ENCODE measurements around the gene PALMD. TPM values are rescaled to one million over a fixed set of nuclear protein-coding genes. Genes with fewer than 3 reads are reported as not detected.

The PALMD gene
- total RNA-seq, 2 experiments from 2014 or later: not detected

DNA sequence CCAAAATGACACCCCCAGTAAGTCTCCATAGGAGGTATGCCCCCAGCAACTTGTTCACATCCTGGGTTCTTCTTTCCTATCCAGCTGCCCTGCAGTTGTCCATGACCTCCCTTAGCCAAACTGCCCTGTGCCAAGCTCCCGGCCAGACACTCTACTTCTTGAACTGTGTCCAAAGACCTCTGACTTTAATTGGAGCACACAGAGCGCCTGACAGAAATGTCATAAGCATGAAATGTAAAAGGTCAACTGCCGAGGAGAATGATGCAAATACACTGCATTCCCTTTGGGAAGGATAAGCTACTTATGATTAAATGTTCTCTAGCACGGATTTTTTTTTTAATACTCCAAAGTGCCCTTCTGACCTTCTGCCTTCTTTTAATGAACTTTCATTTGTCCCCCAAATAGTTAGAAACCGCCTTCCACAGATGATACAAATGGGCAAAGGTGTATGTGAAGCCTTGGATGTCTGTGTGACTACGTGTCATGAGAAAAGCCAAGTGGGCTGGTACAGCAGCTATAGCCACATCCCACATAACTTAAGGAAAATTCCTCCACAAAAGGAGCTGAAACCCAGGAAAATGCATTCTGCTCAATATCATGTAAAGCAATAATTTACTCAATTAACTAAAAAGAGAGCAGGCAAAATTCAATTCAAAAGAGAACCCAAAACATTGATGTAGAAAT is 26.8 kb downstream of the PALMD start:
- Histone ChIP-seq H3K4me1 (ENCODE audit: insufficient read depth, low read length) (no peaks in the 10 kb centered on the region), H3K4me3 (ENCODE audit: low read length) (no peak overlapping the region), H3K9me3 (ENCODE audit: control insufficient read depth in 1 of 2, insufficient read depth in 1 of 2, low read length in 2 of 2) (no peaks in the 10 kb centered on the region), H3K27me3 (ENCODE audit: control insufficient read depth in 1 of 2, insufficient read depth in 2 of 2, low read length in 2 of 2) (peaks cover 0 to 9% of the 10 kb centered on the region in 2 experiments), H3K27ac (ENCODE audit: low read depth in 1 of 2, low read length in 2 of 2) (no peak overlapping the region), H3K36me3 (ENCODE audit: insufficient read depth, low read length) (no peaks in the 10 kb centered on the region)
- H3K4me3 Mint-ChIP-seq: no peak overlapping the region
- no peak for ATAC-seq (ENCODE audit: poor library complexity)
- H3K36me3 Mint-ChIP-seq (ENCODE audit: low read depth): no peaks in the 10 kb centered on the region
- TF ChIP-seq, protein P1, sequence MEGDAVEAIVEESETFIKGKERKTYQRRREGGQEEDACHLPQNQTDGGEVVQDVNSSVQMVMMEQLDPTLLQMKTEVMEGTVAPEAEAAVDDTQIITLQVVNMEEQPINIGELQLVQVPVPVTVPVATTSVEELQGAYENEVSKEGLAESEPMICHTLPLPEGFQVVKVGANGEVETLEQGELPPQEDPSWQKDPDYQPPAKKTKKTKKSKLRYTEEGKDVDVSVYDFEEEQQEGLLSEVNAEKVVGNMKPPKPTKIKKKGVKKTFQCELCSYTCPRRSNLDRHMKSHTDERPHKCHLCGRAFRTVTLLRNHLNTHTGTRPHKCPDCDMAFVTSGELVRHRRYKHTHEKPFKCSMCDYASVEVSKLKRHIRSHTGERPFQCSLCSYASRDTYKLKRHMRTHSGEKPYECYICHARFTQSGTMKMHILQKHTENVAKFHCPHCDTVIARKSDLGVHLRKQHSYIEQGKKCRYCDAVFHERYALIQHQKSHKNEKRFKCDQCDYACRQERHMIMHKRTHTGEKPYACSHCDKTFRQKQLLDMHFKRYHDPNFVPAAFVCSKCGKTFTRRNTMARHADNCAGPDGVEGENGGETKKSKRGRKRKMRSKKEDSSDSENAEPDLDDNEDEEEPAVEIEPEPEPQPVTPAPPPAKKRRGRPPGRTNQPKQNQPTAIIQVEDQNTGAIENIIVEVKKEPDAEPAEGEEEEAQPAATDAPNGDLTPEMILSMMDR (IDR thresholded peaks at IDR 0.05): no peak
- ChIA-PET CTCF (no interaction called here), POLR2A (interaction anchor here (0.5 kb wide), 1 partner anchor 562 kb away, joined by 3 read pairs; no protein-coding TSS in a partner anchor)
- no peak overlapping the region for H3K27ac Mint-ChIP-seq
- no peaks in the 10 kb centered on the region for H3K9me3 Mint-ChIP-seq
- DNase-seq: no peak
- no peaks in the 10 kb centered on the region for H3K4me1 Mint-ChIP-seq (ENCODE audit: low read depth)
- H3K27me3 Mint-ChIP-seq: peaks cover 31% of the 10 kb centered on the region
- intact Hi-C loops (cut with DNase I, micrococcal nuclease): no loop called here

DNA sequence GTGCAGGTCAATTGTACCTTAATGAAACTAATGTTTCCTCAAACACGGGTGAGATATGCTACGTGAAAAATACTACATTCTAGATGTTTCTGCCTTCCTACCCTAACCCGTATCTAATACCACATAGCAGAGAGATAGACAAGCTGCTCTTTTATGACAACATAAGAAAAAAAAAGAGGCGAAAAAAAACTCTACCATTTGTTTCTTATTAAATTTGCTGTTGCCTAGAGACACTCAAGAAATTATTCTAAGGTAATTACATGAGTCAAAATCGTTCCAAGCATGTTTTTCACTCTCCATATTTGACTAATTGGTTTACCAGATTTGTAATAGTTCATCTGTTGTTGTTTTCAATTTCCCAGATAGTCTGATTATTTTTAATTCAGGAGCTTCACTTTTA is 27.4 kb downstream of the PALMD start:
- CTCF ChIA-PET: no interaction called here
- no peak overlapping the region for H3K27ac Mint-ChIP-seq
- POLR2A ChIA-PET: interaction anchor here (0.5 kb wide), 1 partner anchor 563 kb away, joined by 3 read pairs; no protein-coding TSS in a partner anchor
- H3K4me1 ChIP-seq (ENCODE audit: insufficient read depth, low read length): no peaks in the 10 kb centered on the region
- intact Hi-C loops (cut with DNase I, micrococcal nuclease): no loop called here
- no peaks in the 10 kb centered on the region for H3K36me3 Mint-ChIP-seq (ENCODE audit: low read depth)
- no peak overlapping the region for H3K4me3 Mint-ChIP-seq
- no peak for ATAC-seq (ENCODE audit: poor library complexity)
- no peaks in the 10 kb centered on the region for H3K9me3 Mint-ChIP-seq
- H3K36me3 ChIP-seq (ENCODE audit: insufficient read depth, low read length): no peaks in the 10 kb centered on the region
- no peak overlapping the region for H3K4me3 ChIP-seq (ENCODE audit: low read length)
- TF ChIP-seq, protein P1 (IDR thresholded peaks at IDR 0.05): no peak
- H3K27me3 ChIP-seq (ENCODE audit: control insufficient read depth in 1 of 2, insufficient read depth in 2 of 2, low read length in 2 of 2): peaks cover 0 to 9% of the 10 kb centered on the region in 2 experiments
- H3K9me3 ChIP-seq (ENCODE audit: control insufficient read depth in 1 of 2, insufficient read depth in 1 of 2, low read length in 2 of 2): no peaks in the 10 kb centered on the region
- DNase-seq: no peak
- no peaks in the 10 kb centered on the region for H3K4me1 Mint-ChIP-seq (ENCODE audit: low read depth)
- no peak overlapping the region for H3K27ac ChIP-seq (ENCODE audit: low read depth in 1 of 2, low read length in 2 of 2)
- peaks cover 27% of the 10 kb centered on the region for H3K27me3 Mint-ChIP-seq

DNA sequence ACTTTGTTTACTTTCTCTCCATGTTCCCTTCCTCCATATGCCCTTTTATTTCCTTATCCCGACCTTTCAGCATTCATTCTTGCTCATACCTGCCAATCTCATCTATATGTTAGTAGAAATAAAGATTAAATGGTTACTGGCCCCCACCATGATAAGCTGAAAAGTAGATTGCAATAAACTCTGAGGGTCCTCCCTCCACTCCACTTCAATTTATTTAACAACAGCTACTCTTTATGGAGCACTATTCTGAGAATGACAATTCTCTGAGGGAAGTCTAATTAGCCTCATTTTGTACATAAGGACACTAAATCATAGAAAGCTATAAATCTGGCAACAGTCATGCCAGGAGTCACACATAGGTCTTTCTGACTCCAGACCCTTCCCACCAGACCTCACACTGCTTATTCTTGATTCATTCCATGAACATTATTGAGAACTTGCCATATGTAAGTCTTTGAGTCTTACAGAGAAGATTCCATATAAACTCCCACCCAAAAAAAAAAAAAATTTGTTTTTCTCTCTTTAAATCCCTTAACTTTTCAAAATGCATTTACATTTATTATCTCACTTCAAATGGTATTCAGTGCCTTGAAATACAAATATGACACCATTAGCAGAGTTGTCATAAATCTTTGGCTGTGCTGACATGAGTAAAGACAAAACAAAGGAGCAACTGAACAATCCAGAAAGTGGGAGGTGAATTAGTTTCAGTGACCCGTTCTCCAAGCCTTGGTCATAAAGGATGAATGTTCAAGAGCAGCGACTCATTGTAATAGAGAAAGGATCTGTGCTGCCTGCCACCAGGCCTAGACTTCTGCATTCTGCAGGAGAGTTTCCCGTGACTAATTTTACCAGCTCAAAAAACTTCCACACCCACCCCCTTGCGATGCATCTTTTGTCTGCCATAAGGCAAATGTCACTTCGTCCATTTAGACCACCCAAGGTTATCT is 28.5 kb downstream of the PALMD start:
- H3K9me3 Mint-ChIP-seq: no peaks in the 10 kb centered on the region
- ATAC-seq (ENCODE audit: poor library complexity) (no peak), DNase-seq (no peak)
- Histone ChIP-seq H3K27me3 (ENCODE audit: control insufficient read depth in 1 of 2, insufficient read depth in 2 of 2, low read length in 2 of 2) (peaks cover 0 to 6% of the 10 kb centered on the region in 2 experiments), H3K4me1 (ENCODE audit: insufficient read depth, low read length) (no peaks in the 10 kb centered on the region), H3K9me3 (ENCODE audit: control insufficient read depth in 1 of 2, insufficient read depth in 1 of 2, low read length in 2 of 2) (no peaks in the 10 kb centered on the region), H3K27ac (ENCODE audit: low read depth in 1 of 2, low read length in 2 of 2) (no peak overlapping the region), H3K36me3 (ENCODE audit: insufficient read depth, low read length) (no peaks in the 10 kb centered on the region), H3K4me3 (ENCODE audit: low read length) (no peak overlapping the region)
- H3K27ac Mint-ChIP-seq: no peak overlapping the region
- ChIA-PET CTCF (interaction anchor here (0.7 kb wide), 1 partner anchor 1457 kb away, joined by 3 read pairs; no protein-coding TSS in a partner anchor), POLR2A (no interaction called here)
- TF ChIP-seq, protein P1 (IDR thresholded peaks at IDR 0.05): no peak
- H3K4me1 Mint-ChIP-seq (ENCODE audit: low read depth): no peaks in the 10 kb centered on the region
- no peaks in the 10 kb centered on the region for H3K36me3 Mint-ChIP-seq (ENCODE audit: low read depth)
- intact Hi-C loops (cut with DNase I, micrococcal nuclease): no loop called here
- H3K4me3 Mint-ChIP-seq: no peak overlapping the region
- peaks cover 20% of the 10 kb centered on the region for H3K27me3 Mint-ChIP-seq

Data from CD4-positive, alpha-beta T cell (primary cell).